Neural progenitor cell (in vitro differentiated cells): ENCODE measurements around the gene CFAP299. TPM values are rescaled to one million over a fixed set of nuclear protein-coding genes. Genes with fewer than 3 reads are reported as not detected.
"Not testable (repeated sequence)": the region's sequence is repeated elsewhere in the genome, so short reads cannot be mapped to it uniquely, and the experiment has no call there.

Experiments
- DNase-seq: peaks from one replicate; pipeline ENCODE4 v3.0.0-alpha.2; 2016; ENCODE audit warnings: low spot score
- H2AFZ ChIP-seq: fragments of 200-600 bp; sonication (generic); replicated peaks from 2 replicates; pipeline ENCODE4 v1.6.1; 2016; ENCODE audit warnings: antibody characterized with exemption
- H3F3A ChIP-seq: fragments of 200-600 bp; sonication (generic); 2 replicates; pipeline ENCODE4 v1.6.1; 2016; ENCODE audit warnings: antibody characterized with exemption, low read depth
- H3K27ac ChIP-seq: fragments of 200-600 bp; sonication (generic); 2 replicates; pipeline ENCODE4 v1.5.1; 2016; ENCODE audit warnings: mild to moderate bottlenecking
- H3K27me3 ChIP-seq: fragments of 200-600 bp; sonication (generic); 2 replicates; pipeline ENCODE4 v1.6.1; 2016; ENCODE audit warnings: mild to moderate bottlenecking, moderate library complexity
- H3K36me3 ChIP-seq: fragments of 200-600 bp; sonication (generic); 2 replicates; pipeline ENCODE4 v1.5.1; 2016
- H3K4me1 ChIP-seq: fragments of 200-600 bp; sonication (generic); 2 replicates; pipeline ENCODE4 v1.6.1; 2016; ENCODE audit warnings: mixed run types
- H3K4me2 ChIP-seq: fragments of 200-600 bp; sonication (generic); 2 replicates; pipeline ENCODE4 v1.6.1; 2016
- H3K4me3 ChIP-seq: fragments of 200-600 bp; sonication (generic); 2 replicates; pipeline ENCODE4 v1.5.1; 2016
- H3K79me2 ChIP-seq: fragments of 200-600 bp; sonication (generic); 2 replicates; pipeline ENCODE4 v1.6.1; 2016; ENCODE audit warnings: low read depth
- H3K9ac ChIP-seq: fragments of 200-600 bp; sonication (generic); 2 replicates; pipeline ENCODE4 v1.6.1; 2016
- H3K9me3 ChIP-seq: fragments of 200-600 bp; sonication (generic); 2 replicates; pipeline ENCODE4 v1.5.1; 2016; ENCODE audit warnings: low read depth
- H4K20me1 ChIP-seq: fragments of 200-600 bp; sonication (generic); 2 replicates; pipeline ENCODE4 v1.6.1; 2016; ENCODE audit warnings: low read depth
- H3K27ac Mint-ChIP-seq: 3 replicates; pipeline ENCODE4 v1.8.0; 2021; ENCODE audit warnings: mixed read lengths
- H3K27me3 Mint-ChIP-seq: 2 replicates; pipeline ENCODE4 v1.8.0; 2022; ENCODE audit warnings: low read depth, mild to moderate bottlenecking, inconsistent platforms, moderate library complexity, mixed read lengths; ENCODE audit not compliant: insufficient read depth
- H3K36me3 Mint-ChIP-seq: 3 replicates; pipeline ENCODE4 v1.8.0; 2021; ENCODE audit warnings: mixed read lengths
- H3K4me1 Mint-ChIP-seq: 3 replicates; pipeline ENCODE4 v1.8.0; 2021; ENCODE audit warnings: mixed read lengths
- H3K4me3 Mint-ChIP-seq: 3 replicates; pipeline ENCODE4 v1.8.0; 2021; ENCODE audit warnings: mild to moderate bottlenecking, moderate library complexity, mixed read lengths
- H3K9me3 Mint-ChIP-seq: 3 replicates; pipeline ENCODE4 v1.8.0; 2020; ENCODE audit warnings: mixed read lengths
- CTCF ChIP-seq: fragments of 200-600 bp; sonication (generic); IDR thresholded peaks from 2 replicates; pipeline ENCODE4 v1.5.1; 2017; ENCODE audit warnings: antibody characterized with exemption, mild to moderate bottlenecking
- EZH2 ChIP-seq: fragments of 200-600 bp; sonication (generic); IDR thresholded peaks from 2 replicates; pipeline ENCODE4 v1.6.1; 2017; ENCODE audit warnings: antibody characterized with exemption, mild to moderate bottlenecking, moderate library complexity
- EZH2phosphoT487 ChIP-seq: fragments of 200-600 bp; sonication (generic); IDR thresholded peaks from 2 replicates; pipeline ENCODE4 v1.6.1; 2017; ENCODE audit warnings: antibody characterized with exemption
- total RNA-seq: library from RNA; depleted of rRNA; stranded (reverse); fragments of >200 nt; gene quantifications from 2 replicates; pipeline ENCODE4 v1.2.3, GENCODE V29; 2015; ENCODE audit warnings: low replicate concordance

The CFAP299 gene
- total RNA-seq, 1 donor from 2014 or later: not detected

GRCh38 chr4:80313627-80314026, 21.9 kb upstream of the CFAP299 start:
- Mint-ChIP-seq H3K9me3 (no peaks in the 10 kb centered on the region), H3K27ac (no peak overlapping the region), H3K27me3 (peaks cover under 1% of the 10 kb centered on the region), H3K36me3 (no peaks in the 10 kb centered on the region), H3K4me1 (no peaks in the 10 kb centered on the region), H3K4me3 (no peak overlapping the region)
- H3K27me3 ChIP-seq: peaks cover 37% of the 10 kb centered on the region
- H3K4me2 ChIP-seq: no peak overlapping the region
- H3K4me3 ChIP-seq: no peak overlapping the region
- TF ChIP-seq CTCF (no peak), EZH2 (no peak), EZH2phosphoT487 (no peak)
- H3K9me3 ChIP-seq: no peaks in the 10 kb centered on the region
- no peaks in the 10 kb centered on the region for H3F3A ChIP-seq
- no peaks in the 10 kb centered on the region for H4K20me1 ChIP-seq
- H2AFZ ChIP-seq: no peak overlapping the region
- no peak for DNase-seq
- no peaks in the 10 kb centered on the region for H3K79me2 ChIP-seq
- no peaks in the 10 kb centered on the region for H3K4me1 ChIP-seq
- no peaks in the 10 kb centered on the region for H3K36me3 ChIP-seq
- H3K27ac ChIP-seq: no peak overlapping the region
- no peak overlapping the region for H3K9ac ChIP-seq

GRCh38 chr4:80315848-80316247, 19.7 kb upstream of the CFAP299 start:
- not testable (repeated sequence) for H3K27me3 Mint-ChIP-seq, H3K27ac Mint-ChIP-seq, H3K9ac ChIP-seq, H3F3A ChIP-seq, H3K4me1 Mint-ChIP-seq, H3K4me3 Mint-ChIP-seq, H3K4me1 ChIP-seq, H3K9me3 Mint-ChIP-seq, H3K4me2 ChIP-seq, H3K27ac ChIP-seq, H4K20me1 ChIP-seq, H3K36me3 ChIP-seq, H3K36me3 Mint-ChIP-seq, DNase-seq, H3K79me2 ChIP-seq, H2AFZ ChIP-seq, H3K4me3 ChIP-seq, H3K9me3 ChIP-seq
- H3K27me3 ChIP-seq: peaks cover 40% of the 10 kb centered on the region

- Histone ChIP-seq H3K9me3 (no peaks in the 10 kb centered on the region), H3K79me2 (no peaks in the 10 kb centered on the region), H3K9ac (no peak overlapping the region), H3K27ac (no peak overlapping the region), H3K27me3 (peaks cover 26% of the 10 kb centered on the region), H3K36me3 (no peaks in the 10 kb centered on the region), H3K4me1 (no peaks in the 10 kb centered on the region), H3K4me2 (no peak overlapping the region), H3F3A (no peaks in the 10 kb centered on the region), H3K4me3 (no peak overlapping the region), H2AFZ (no peak overlapping the region), H4K20me1 (no peaks in the 10 kb centered on the region)
- Mint-ChIP-seq H3K4me1 (no peaks in the 10 kb centered on the region), H3K9me3 (no peaks in the 10 kb centered on the region), H3K4me3 (no peak overlapping the region), H3K27me3 (no peaks in the 10 kb centered on the region), H3K27ac (no peak overlapping the region), H3K36me3 (no peaks in the 10 kb centered on the region)
- no peak for DNase-seq
- no peak for TF ChIP-seq EZH2
- no peak for TF ChIP-seq EZH2phosphoT487
- no peak for TF ChIP-seq CTCF
These were observed 14.2 kb upstream of the CFAP299 start for GRCh38 chr4:80321341-80321740.

GRCh38 chr4:80321776-80322175, 13.8 kb upstream of the CFAP299 start:
- no peak for DNase-seq
- Histone ChIP-seq H3K4me2 (no peak overlapping the region), H2AFZ (no peak overlapping the region), H3K9me3 (no peaks in the 10 kb centered on the region), H3K79me2 (no peaks in the 10 kb centered on the region), H3F3A (no peaks in the 10 kb centered on the region), H4K20me1 (no peaks in the 10 kb centered on the region), H3K9ac (no peak overlapping the region), H3K27me3 (peaks cover 21% of the 10 kb centered on the region), H3K4me3 (no peak overlapping the region), H3K27ac (no peak overlapping the region), H3K36me3 (no peaks in the 10 kb centered on the region), H3K4me1 (no peaks in the 10 kb centered on the region)
- no peaks in the 10 kb centered on the region for H3K27me3 Mint-ChIP-seq
- H3K36me3 Mint-ChIP-seq: no peaks in the 10 kb centered on the region
- no peak overlapping the region for H3K27ac Mint-ChIP-seq
- H3K4me3 Mint-ChIP-seq: no peak overlapping the region
- H3K9me3 Mint-ChIP-seq: no peaks in the 10 kb centered on the region
- TF ChIP-seq EZH2: no peak
- TF ChIP-seq CTCF: no peak
- TF ChIP-seq EZH2phosphoT487: no peak
- H3K4me1 Mint-ChIP-seq: no peaks in the 10 kb centered on the region
